Prostate gland (tissue), 2 donors: ENCODE data around the gene GUCY1A2. TPM values are rescaled to one million over a fixed set of nuclear protein-coding genes. Genes with fewer than 3 reads are reported as not detected.
"Not testable (repeated sequence)": the region's sequence is repeated elsewhere in the genome, so short reads cannot be mapped to it uniquely, and the experiment has no call there.

Source experiments
- DNase-seq: peaks from one replicate; pipeline ENCODE4 v3.0.0-alpha.2; 2019; ENCODE audit warnings: low spot score
- H3K27ac ChIP-seq, 2 donors: fragments of 200-600 bp; sonication (generic); 2 replicates each; pipeline ENCODE4 v1.5.1; 2017 to 2019
- H3K27me3 ChIP-seq: fragments of 200-600 bp; sonication (generic); replicated peaks from 2 replicates; pipeline ENCODE4 v1.5.1; 2019; ENCODE audit not compliant: insufficient read depth
- H3K36me3 ChIP-seq, 2 donors: fragments of 200-600 bp; sonication (generic); 1 replicate in 1 of 2; 2 replicates in 1 of 2; pipeline versions ENCODE4 v1.5.1 to v1.8.1; 2017 to 2019
- H3K4me1 ChIP-seq: fragments of 200-600 bp; sonication (generic); replicated peaks from 2 replicates; pipeline ENCODE4 v1.5.1; 2019
- H3K4me3 ChIP-seq, 2 donors: fragments of 200-600 bp; sonication (generic); 2 replicates each; pipeline ENCODE4 v1.5.1; 2017 to 2019
- H3K9me3 ChIP-seq: fragments of 200-600 bp; sonication (generic); 2 replicates; pipeline ENCODE4 v1.5.1; 2017
- POLR2A ChIP-seq: fragments of 450-650 bp; IDR thresholded peaks from one replicate; pipeline ENCODE4 v1.6.1; 2016; ENCODE audit warnings: antibody characterized with exemption, mild to moderate bottlenecking
- POLR2AphosphoS5 ChIP-seq: sonication (generic); formaldehyde crosslinking; IDR thresholded peaks from one replicate; pipeline ENCODE4 v1.6.1; 2017; ENCODE audit warnings: antibody characterized with exemption
- WGBS: methylation state at CpG from one replicate; pipeline ENCODE4 v1.1.5; 2018; 5-methylcytosine and 5-hydroxymethylcytosine counted together
- intact Hi-C: fragments of 100-400 bp; cut with DNase I; formaldehyde crosslinking; loops from one replicate; pipeline ENCODE4 v1.14.2; 2022
- total RNA-seq, 2 donors: library from RNA; depleted of rRNA; stranded (reverse); fragments of >200 nt; gene quantifications; one replicate each; pipeline ENCODE4 v1.1.0, GENCODE V29; 2016
- TF ChIP-seq, protein P1 (sequence below), 4 experiments: fragments of 200-600 bp in 2 of 4; fragments of 450-650 bp in 2 of 4; sonication (generic) in 2 of 4; IDR thresholded peaks; 1 replicate in 3 of 4; 2 replicates in 1 of 4; pipeline ENCODE4 v1.5.1; 2016 to 2019; ENCODE audit warnings: antibody characterized with exemption in 4 of 4, mild to moderate bottlenecking in 2 of 4, moderate library complexity in 2 of 4

Gene GUCY1A2
- total RNA-seq, 2 donors from 2014 or later, result 1.2 to 15.3 TPM

DNA sequence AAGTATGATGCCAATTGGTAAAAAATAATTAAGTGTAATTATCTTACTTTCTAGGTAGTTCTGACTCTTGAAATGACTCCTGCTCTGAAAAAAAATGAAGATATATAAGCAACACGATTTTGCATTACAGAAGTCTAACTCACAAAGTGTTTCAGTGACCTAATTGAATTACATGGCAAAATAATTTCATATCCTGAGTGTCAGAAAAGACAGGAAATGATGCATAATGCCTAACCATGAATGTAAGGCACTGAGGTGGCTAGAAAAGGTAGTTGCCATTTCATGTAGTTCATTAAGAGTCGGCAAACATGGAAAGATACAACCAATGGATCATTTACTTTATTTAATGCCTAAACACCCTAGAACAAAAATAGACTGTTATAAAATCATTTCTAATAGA is 113.5 kb downstream of the GUCY1A2 start:
- 91% methylated on average over 2 of the region's 2 CpGs for WGBS
- TF ChIP-seq POLR2A (no peak), POLR2AphosphoS5 (no peak)
- TF ChIP-seq, protein P1, sequence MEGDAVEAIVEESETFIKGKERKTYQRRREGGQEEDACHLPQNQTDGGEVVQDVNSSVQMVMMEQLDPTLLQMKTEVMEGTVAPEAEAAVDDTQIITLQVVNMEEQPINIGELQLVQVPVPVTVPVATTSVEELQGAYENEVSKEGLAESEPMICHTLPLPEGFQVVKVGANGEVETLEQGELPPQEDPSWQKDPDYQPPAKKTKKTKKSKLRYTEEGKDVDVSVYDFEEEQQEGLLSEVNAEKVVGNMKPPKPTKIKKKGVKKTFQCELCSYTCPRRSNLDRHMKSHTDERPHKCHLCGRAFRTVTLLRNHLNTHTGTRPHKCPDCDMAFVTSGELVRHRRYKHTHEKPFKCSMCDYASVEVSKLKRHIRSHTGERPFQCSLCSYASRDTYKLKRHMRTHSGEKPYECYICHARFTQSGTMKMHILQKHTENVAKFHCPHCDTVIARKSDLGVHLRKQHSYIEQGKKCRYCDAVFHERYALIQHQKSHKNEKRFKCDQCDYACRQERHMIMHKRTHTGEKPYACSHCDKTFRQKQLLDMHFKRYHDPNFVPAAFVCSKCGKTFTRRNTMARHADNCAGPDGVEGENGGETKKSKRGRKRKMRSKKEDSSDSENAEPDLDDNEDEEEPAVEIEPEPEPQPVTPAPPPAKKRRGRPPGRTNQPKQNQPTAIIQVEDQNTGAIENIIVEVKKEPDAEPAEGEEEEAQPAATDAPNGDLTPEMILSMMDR (IDR thresholded peaks at IDR 0.05), result no peak
- Histone ChIP-seq H3K9me3 (no peaks in the 10 kb centered on the region), H3K4me3 (no peak overlapping the region), H3K27ac (no peak overlapping the region), H3K27me3 (no peaks in the 10 kb centered on the region), H3K4me1 (no peaks in the 10 kb centered on the region), H3K36me3 (no peaks in the 10 kb centered on the region)
- intact Hi-C loops, result no loop called here
- DNase-seq, result no peak

DNA sequence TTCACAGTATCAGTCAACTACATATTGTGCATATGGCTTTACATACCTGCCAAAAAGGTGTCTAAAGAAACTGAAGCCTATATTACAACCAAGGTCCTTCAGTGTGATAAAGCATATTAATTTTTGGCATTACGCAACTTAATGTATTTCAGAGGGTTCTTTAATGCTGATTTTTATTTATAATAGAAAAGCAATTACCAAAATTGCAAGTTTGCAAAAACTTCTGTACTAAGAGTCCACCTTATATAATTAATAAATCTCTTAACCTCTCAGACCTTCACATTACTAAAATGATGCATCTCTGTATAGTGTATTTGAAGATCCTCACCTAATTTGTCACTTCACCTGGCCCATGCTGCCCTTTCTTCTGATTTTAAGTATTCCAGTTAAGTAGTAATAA is 128.6 kb downstream of the GUCY1A2 start:
- Histone ChIP-seq H3K4me3 (no peak overlapping the region), H3K9me3 (no peaks in the 10 kb centered on the region), H3K4me1 (no peaks in the 10 kb centered on the region), H3K27me3 (no peaks in the 10 kb centered on the region), H3K27ac (no peak overlapping the region), H3K36me3 (no peaks in the 10 kb centered on the region)
- no peak for DNase-seq
- TF ChIP-seq, protein P1 (IDR thresholded peaks at IDR 0.05), result no peak
- WGBS, result 89% methylated on average over 1 of the region's 1 CpG
- intact Hi-C loops, result no loop called here

- intact Hi-C loops, result no loop called here
- H3K9me3 ChIP-seq, result no peaks in the 10 kb centered on the region
- WGBS, result 83% methylated on average over 5 of the region's 5 CpGs
- no peak for TF ChIP-seq POLR2AphosphoS5
- TF ChIP-seq, protein P1 (IDR thresholded peaks at IDR 0.05), result no peak
- no peak for TF ChIP-seq POLR2A
- no peaks in the 10 kb centered on the region for H3K4me1 ChIP-seq
- H3K36me3 ChIP-seq, result no peaks in the 10 kb centered on the region
- no peak for DNase-seq
- no peak overlapping the region for H3K4me3 ChIP-seq
- H3K27ac ChIP-seq, result no peak overlapping the region
- no peaks in the 10 kb centered on the region for H3K27me3 ChIP-seq
Observed at GRCh38 chr11:106888386-106888785, 129.9 kb downstream of the GUCY1A2 start.

GRCh38 chr11:106883693-106884092 is 134.6 kb downstream of the GUCY1A2 start:
- H3K4me3 ChIP-seq, intact Hi-C loops, H3K4me1 ChIP-seq, H3K27ac ChIP-seq, H3K36me3 ChIP-seq, DNase-seq, H3K27me3 ChIP-seq, H3K9me3 ChIP-seq: not testable (repeated sequence)
- 82% methylated on average over 5 of the region's 5 CpGs for WGBS

DNA sequence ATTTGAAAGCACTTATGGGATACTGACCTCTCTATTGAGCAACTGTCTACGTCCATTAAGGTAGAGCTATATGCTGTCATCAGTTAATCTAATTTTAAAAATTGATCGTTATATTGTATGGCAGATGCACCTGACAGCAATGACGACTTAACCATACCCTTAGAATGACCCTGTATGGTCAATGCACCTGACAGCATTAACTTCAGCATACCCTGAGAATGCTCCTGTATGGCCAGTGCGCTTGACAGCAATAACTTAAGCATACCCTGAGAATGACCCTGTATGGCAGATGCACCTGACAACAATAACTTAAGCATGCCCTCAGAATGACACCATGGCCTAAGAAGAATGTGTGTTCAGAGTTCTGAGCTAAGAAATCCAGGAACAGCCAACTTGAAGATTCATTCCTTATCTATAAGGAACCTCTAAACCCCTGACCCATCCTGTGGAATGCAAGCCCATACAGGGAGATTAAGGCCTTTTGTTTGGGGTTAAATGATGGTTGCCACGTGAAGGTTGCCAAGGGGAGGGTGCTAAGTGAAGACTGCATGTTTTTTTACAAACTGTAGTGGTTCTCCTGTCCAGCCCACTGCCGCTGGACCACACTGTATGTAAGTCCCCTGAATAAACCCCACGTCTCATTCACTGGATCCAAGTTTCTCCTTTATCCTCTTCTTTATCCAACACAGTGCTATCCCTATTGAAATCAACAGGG is 138.3 kb downstream of the GUCY1A2 start:
- intact Hi-C loops, result no loop called here
- Histone ChIP-seq H3K4me1 (no peaks in the 10 kb centered on the region), H3K36me3 (no peaks in the 10 kb centered on the region), H3K27ac (no peak overlapping the region), H3K4me3 (no peak overlapping the region), H3K27me3 (no peaks in the 10 kb centered on the region), H3K9me3 (no peaks in the 10 kb centered on the region)
- WGBS, result 81% methylated on average over 7 of the region's 7 CpGs
- TF ChIP-seq POLR2AphosphoS5 (no peak), POLR2A (no peak)
- TF ChIP-seq, protein P1 (IDR thresholded peaks at IDR 0.05), result no peak
- no peak for DNase-seq
